WTC11 (cell line): Measurements from ENCODE around the gene LRMDA. TPM values are rescaled to one million over a fixed set of nuclear protein-coding genes. Genes with fewer than 3 reads are reported as not detected.

Source experiments
- ATAC-seq: fragments of 200-7000 bp; cut with Tn5 transposase; 2 replicates; pipeline ENCODE4 v1.10.0; 2021; ENCODE audit warnings: mild to moderate bottlenecking, moderate library complexity
- CTCF ChIA-PET: fragments of 300-600 bp; sonication (Branson Sonifier 250); formaldehyde crosslinking; loops from one replicate; lab custom pipeline; 2021; ENCODE audit warnings: antibody characterized with exemption; lab: Charles Lee
- POLR2A ChIA-PET: fragments of 350-600 bp; sonication (Branson Sonifier 250); formaldehyde crosslinking; loops from one replicate; lab custom pipeline; 2021; ENCODE audit warnings: antibody characterized with exemption; lab: Charles Lee
- DNase-seq: peaks from one replicate; pipeline ENCODE4 v3.0.0; 2021; ENCODE audit warnings: low spot score
- H3K27ac Mint-ChIP-seq: 2 replicates; pipeline ENCODE4 v1.8.0; 2021; ENCODE audit warnings: mixed read lengths
- H3K27me3 Mint-ChIP-seq: 2 replicates; pipeline ENCODE4 v1.8.0; 2021; ENCODE audit warnings: low read depth, mild to moderate bottlenecking, moderate library complexity, mixed read lengths
- H3K36me3 Mint-ChIP-seq: 2 replicates; pipeline ENCODE4 v1.8.0; 2021; ENCODE audit warnings: mixed read lengths
- H3K4me1 Mint-ChIP-seq: 2 replicates; pipeline ENCODE4 v1.8.0; 2022; ENCODE audit warnings: mixed read lengths
- H3K4me3 Mint-ChIP-seq: 2 replicates; pipeline ENCODE4 v1.8.0; 2021; ENCODE audit warnings: mild to moderate bottlenecking, moderate library complexity, mixed read lengths
- H3K9me3 Mint-ChIP-seq: 2 replicates; pipeline ENCODE4 v1.8.0; 2021; ENCODE audit warnings: mixed read lengths
- AFF4 ChIP-seq: sonication (generic); formaldehyde crosslinking; IDR thresholded peaks from 2 replicates; pipeline ENCODE4 v1.8.1; 2023; ENCODE audit warnings: mild to moderate bottlenecking, missing genetic modification reagents, borderline replicate concordance
- AR ChIP-seq: fragments of 250-450 bp; sonication (Bioruptor Pico); IDR thresholded peaks from 2 replicates; pipeline ENCODE4 v1.9.0; 2021; ENCODE audit warnings: mild to moderate bottlenecking
- ATF1 ChIP-seq: sonication (generic); formaldehyde crosslinking; IDR thresholded peaks from 2 replicates; pipeline ENCODE4 v1.8.1; 2023; ENCODE audit warnings: mild to moderate bottlenecking, moderate library complexity, missing genetic modification reagents
- E2F5 ChIP-seq: sonication (generic); formaldehyde crosslinking; IDR thresholded peaks from 2 replicates; pipeline ENCODE4 v1.8.1; 2022; ENCODE audit warnings: mild to moderate bottlenecking, moderate library complexity, missing genetic modification reagents
- EMX1 ChIP-seq: fragments of 250-450 bp; sonication (Bioruptor Pico); IDR thresholded peaks from 2 replicates; pipeline ENCODE4 v1.8.0; 2021; ENCODE audit warnings: mild to moderate bottlenecking
- JAZF1 ChIP-seq: fragments of 250-450 bp; sonication (Bioruptor Pico); IDR thresholded peaks from 2 replicates; pipeline ENCODE4 v1.9.0; 2021; ENCODE audit warnings: moderate library complexity, mild to moderate bottlenecking, inconsistent platforms
- MAX ChIP-seq: sonication (generic); formaldehyde crosslinking; IDR thresholded peaks from 2 replicates; pipeline ENCODE4 v1.8.0; 2022; ENCODE audit warnings: mild to moderate bottlenecking, missing genetic modification reagents
- MXD4 ChIP-seq: fragments of 250-450 bp; sonication (Bioruptor Pico); IDR thresholded peaks from 2 replicates; pipeline ENCODE4 v1.8.0; 2021; ENCODE audit warnings: mild to moderate bottlenecking, moderate library complexity, borderline replicate concordance
- PRDM15 ChIP-seq: sonication (generic); formaldehyde crosslinking; IDR thresholded peaks from 2 replicates; pipeline ENCODE4 v1.8.0; 2022; ENCODE audit warnings: missing genetic modification reagents
- SMAD3 ChIP-seq: sonication (generic); formaldehyde crosslinking; IDR thresholded peaks from 2 replicates; pipeline ENCODE4 v1.8.0; 2022; ENCODE audit warnings: missing genetic modification reagents, mild to moderate bottlenecking, borderline replicate concordance
- ZBTB43 ChIP-seq: sonication (generic); formaldehyde crosslinking; IDR thresholded peaks from 2 replicates; pipeline ENCODE4 v1.8.1; 2023; ENCODE audit warnings: mild to moderate bottlenecking, missing genetic modification reagents
- ZNF138 ChIP-seq: sonication (generic); formaldehyde crosslinking; conservative IDR thresholded peaks from 2 replicates; pipeline ENCODE4 v1.8.1; 2022; ENCODE audit warnings: mild to moderate bottlenecking, moderate library complexity, missing genetic modification reagents
- ZNF425 ChIP-seq: fragments of 250-450 bp; sonication (Bioruptor Pico); conservative IDR thresholded peaks from 2 replicates; pipeline ENCODE4 v1.9.0; 2021; ENCODE audit warnings: mild to moderate bottlenecking
- ZNF532 ChIP-seq: fragments of 250-450 bp; sonication (Bioruptor Pico); IDR thresholded peaks from 2 replicates; pipeline ENCODE4 v1.9.0; 2021; ENCODE audit warnings: mild to moderate bottlenecking, borderline replicate concordance
- total RNA-seq: library from RNA; stranded (reverse); gene quantifications from 3 replicates; pipeline ENCODE4 v1.2.3, GENCODE V29; 2021

The LRMDA gene
- total RNA-seq, 1 experiment from 2014 or later: 0.92 TPM

GRCh38 chr10:75525067-75525466, 93.6 kb downstream of the LRMDA start:
- Mint-ChIP-seq H3K4me3 (no peak overlapping the region), H3K4me1 (peaks cover 10% of the 10 kb centered on the region), H3K36me3 (no peaks in the 10 kb centered on the region), H3K27me3 (peaks cover 27% of the 10 kb centered on the region), H3K9me3 (peaks cover 4% of the 10 kb centered on the region; the same call in 1 of the 2 replicates), H3K27ac (no peak overlapping the region)
- no peak for TF ChIP-seq AR
- no peak for TF ChIP-seq ZNF425 (CRISPR knock-in tag)
- no peak for TF ChIP-seq E2F5 (CRISPR knock-in tag)
- POLR2A ChIA-PET: interaction anchor here (0.6 kb wide), 1 partner anchor 699 kb away, joined by 3 read pairs; no protein-coding TSS in a partner anchor
- ATAC-seq (no peak), DNase-seq (no peak)
- CTCF ChIA-PET: no interaction called here

- ChIA-PET CTCF (no interaction called here), POLR2A (no interaction called here)
- Mint-ChIP-seq H3K4me3 (no peak overlapping the region), H3K27ac (no peak overlapping the region), H3K9me3 (peaks cover 4% of the 10 kb centered on the region; the same call in 1 of the 2 replicates), H3K27me3 (peaks cover 21% of the 10 kb centered on the region), H3K36me3 (no peaks in the 10 kb centered on the region), H3K4me1 (peaks cover 9% of the 10 kb centered on the region)
- DNase-seq (no peak), ATAC-seq (no peak)
- TF ChIP-seq ZBTB43 (CRISPR knock-in tag) (no peak), ZNF532 (CRISPR knock-in tag) (no peak), MAX (no peak), MXD4 (CRISPR knock-in tag) (no peak), ZNF138 (CRISPR knock-in tag) (no peak), SMAD3 (CRISPR knock-in tag) (no peak), AFF4 (CRISPR knock-in tag) (no peak), PRDM15 (CRISPR knock-in tag) (no peak), ATF1 (CRISPR knock-in tag) (no peak), EMX1 (no peak), JAZF1 (CRISPR knock-in tag) (no peak)
These were observed 94.2 kb downstream of the LRMDA start for GRCh38 chr10:75525646-75526045.
